Upper lobe of left lung (tissue), 4 donors: Measurements from ENCODE around the gene CSF2.

ENCODE experiments used
- EP300 ChIP-seq, 4 donors: sonication (generic); formaldehyde crosslinking; IDR thresholded peaks; one replicate each; pipeline ENCODE4 v1.5.1; 2017; ENCODE audit warnings: antibody characterized with exemption in 4 of 4, control low read depth in 2 of 4
- POLR2A ChIP-seq, 4 donors: fragments of 450-650 bp; IDR thresholded peaks; one replicate each; pipeline ENCODE4 v1.5.1; 2016 to 2017; ENCODE audit warnings: antibody characterized with exemption in 4 of 4, mild to moderate bottlenecking in 2 of 4
- POLR2AphosphoS5 ChIP-seq, 2 donors: sonication (generic); formaldehyde crosslinking; IDR thresholded peaks; one replicate each; pipeline ENCODE4 v1.5.1; 2017; ENCODE audit warnings: antibody characterized with exemption in 2 of 2
- TF ChIP-seq, protein P1 (sequence below), 6 experiments: fragments of 450-650 bp in 4 of 6; fragments of 200-600 bp in 2 of 6; sonication (generic) in 2 of 6; IDR thresholded peaks; one replicate each; pipeline ENCODE4 v1.5.1; 2016 to 2019; ENCODE audit warnings: antibody characterized with exemption in 6 of 6

- TF ChIP-seq, protein P1, sequence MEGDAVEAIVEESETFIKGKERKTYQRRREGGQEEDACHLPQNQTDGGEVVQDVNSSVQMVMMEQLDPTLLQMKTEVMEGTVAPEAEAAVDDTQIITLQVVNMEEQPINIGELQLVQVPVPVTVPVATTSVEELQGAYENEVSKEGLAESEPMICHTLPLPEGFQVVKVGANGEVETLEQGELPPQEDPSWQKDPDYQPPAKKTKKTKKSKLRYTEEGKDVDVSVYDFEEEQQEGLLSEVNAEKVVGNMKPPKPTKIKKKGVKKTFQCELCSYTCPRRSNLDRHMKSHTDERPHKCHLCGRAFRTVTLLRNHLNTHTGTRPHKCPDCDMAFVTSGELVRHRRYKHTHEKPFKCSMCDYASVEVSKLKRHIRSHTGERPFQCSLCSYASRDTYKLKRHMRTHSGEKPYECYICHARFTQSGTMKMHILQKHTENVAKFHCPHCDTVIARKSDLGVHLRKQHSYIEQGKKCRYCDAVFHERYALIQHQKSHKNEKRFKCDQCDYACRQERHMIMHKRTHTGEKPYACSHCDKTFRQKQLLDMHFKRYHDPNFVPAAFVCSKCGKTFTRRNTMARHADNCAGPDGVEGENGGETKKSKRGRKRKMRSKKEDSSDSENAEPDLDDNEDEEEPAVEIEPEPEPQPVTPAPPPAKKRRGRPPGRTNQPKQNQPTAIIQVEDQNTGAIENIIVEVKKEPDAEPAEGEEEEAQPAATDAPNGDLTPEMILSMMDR (IDR thresholded peaks at IDR 0.05) = no peak
- no peak for TF ChIP-seq POLR2A (IDR thresholded peaks at IDR 0.05)
- no peak for TF ChIP-seq POLR2AphosphoS5 (IDR thresholded peaks at IDR 0.05)
- no peak for TF ChIP-seq EP300 (IDR thresholded peaks at IDR 0.05)
These were observed 7.9 kb downstream of the CSF2 start for GRCh38 chr5:132081458-132081857.
